A673 (cell line): Measurements from ENCODE around the gene ITPR2. TPM values are rescaled to one million over a fixed set of nuclear protein-coding genes. Genes with fewer than 3 reads are reported as not detected.

Experiments used
- BruUV-seq: library from RNA; stranded (reverse); fragments of 400-500 nt; replicated peaks from 2 replicates; lab custom pipeline; 2021; lab: Mats Ljungman, UMichigan
- CTCF ChIA-PET: fragments of 300-600 bp; sonication (Branson Sonifier 250); formaldehyde crosslinking; loops from one replicate; lab custom pipeline; 2022; ENCODE audit warnings: antibody characterized with exemption; lab: Charles Lee
- POLR2A ChIA-PET: fragments of 300-600 bp; sonication (Branson Sonifier 250); formaldehyde crosslinking; loops from one replicate; lab custom pipeline; 2022; ENCODE audit warnings: antibody characterized with exemption; ENCODE audit not compliant: low non-redundant PET; lab: Charles Lee
- DNase-seq: peaks from one replicate; pipeline ENCODE4 v3.0.0-alpha.2; 2015; ENCODE audit warnings: low spot score
- H3K27ac ChIP-seq: fragments of 200-600 bp; sonication (generic); 2 replicates; pipeline ENCODE4 v1.5.1; 2016; ENCODE audit warnings: mixed run types, low read depth, mild to moderate bottlenecking, mixed read lengths, antibody characterized with exemption, low read length; ENCODE audit not compliant: poor library complexity, severe bottlenecking
- H3K27me3 ChIP-seq: fragments of 200-600 bp; sonication (generic); replicated peaks from 2 replicates; pipeline ENCODE4 v1.6.1; 2017; ENCODE audit warnings: mixed run types, low read depth, mild to moderate bottlenecking, mixed read lengths, antibody characterized with exemption, low read length; ENCODE audit not compliant: insufficient read depth, poor library complexity
- H3K36me3 ChIP-seq: fragments of 200-600 bp; sonication (generic); 2 replicates; pipeline ENCODE4 v1.6.1; 2016; ENCODE audit warnings: mixed run types, mild to moderate bottlenecking, mixed read lengths, antibody characterized with exemption, low read length; ENCODE audit not compliant: insufficient read depth, poor library complexity, severe bottlenecking
- H3K4me1 ChIP-seq: fragments of 200-600 bp; sonication (generic); 2 replicates; pipeline ENCODE4 v1.6.1; 2017; ENCODE audit warnings: mixed run types, mild to moderate bottlenecking, mixed read lengths, antibody characterized with exemption, low read length; ENCODE audit not compliant: insufficient read depth, poor library complexity, severe bottlenecking
- H3K4me3 ChIP-seq: fragments of 200-600 bp; sonication (generic); 2 replicates; pipeline ENCODE4 v1.5.1; 2016; ENCODE audit warnings: low read depth, mixed run types, mild to moderate bottlenecking, mixed read lengths, low read length; ENCODE audit not compliant: poor library complexity, severe bottlenecking
- H3K9me3 ChIP-seq: fragments of 200-600 bp; sonication (generic); 2 replicates; pipeline ENCODE4 v1.6.1; 2016; ENCODE audit warnings: mixed run types, low read depth, mild to moderate bottlenecking, mixed read lengths, antibody characterized with exemption, low read length; ENCODE audit not compliant: poor library complexity, severe bottlenecking
- CTCF ChIP-seq: fragments of 300-800, 200-600 bp; sonication (generic); conservative IDR thresholded peaks from 2 replicates; pipeline ENCODE4 v1.5.1; 2017; ENCODE audit warnings: low read depth, mild to moderate bottlenecking, antibody characterized with exemption, low read length, moderate library complexity, mixed read lengths
- EZH2 ChIP-seq: fragments of 200-600 bp; sonication (generic); IDR thresholded peaks from 2 replicates; pipeline ENCODE4 v1.6.1; 2017; ENCODE audit warnings: borderline replicate concordance, low read depth, mild to moderate bottlenecking, mixed read lengths, antibody characterized with exemption, low read length; ENCODE audit not compliant: poor library complexity, severe bottlenecking
- intact Hi-C: fragments of 100-400 bp; cut with micrococcal nuclease; formaldehyde crosslinking; loops from one replicate; pipeline ENCODE4 v1.10.0; 2022; ENCODE audit not compliant: unreplicated experiment
- total RNA-seq: library from RNA; stranded (reverse); gene quantifications from 2 replicates; pipeline ENCODE4 v1.2.3, GENCODE V29; 2021

The ITPR2 gene
- total RNA-seq, 1 experiment from 2014 or later: 22.6 TPM

GRCh38 chr12:26631846-26632245 is 201.1 kb downstream of the ITPR2 start:
- Histone ChIP-seq H3K27me3 (no peaks in the 10 kb centered on the region), H3K27ac (no peak overlapping the region), H3K4me3 (no peak overlapping the region), H3K36me3 (no peaks in the 10 kb centered on the region), H3K4me1 (peaks cover 17% of the 10 kb centered on the region), H3K9me3 (no peaks in the 10 kb centered on the region)
- CTCF ChIA-PET: no interaction called here
- DNase-seq: no peak
- intact Hi-C loops: no loop called here
- no TSS peak for BruUV-seq
- POLR2A ChIA-PET: no interaction called here
- no peak for TF ChIP-seq CTCF
- TF ChIP-seq EZH2: no peak

GRCh38 chr12:26630546-26631027 is 202.4 kb downstream of the ITPR2 start:
- Histone ChIP-seq H3K27ac (no peak overlapping the region), H3K4me3 (no peak overlapping the region), H3K36me3 (no peaks in the 10 kb centered on the region), H3K4me1 (peaks cover 17% of the 10 kb centered on the region), H3K9me3 (no peaks in the 10 kb centered on the region), H3K27me3 (no peaks in the 10 kb centered on the region)
- intact Hi-C loops: no loop called here
- DNase-seq: peak; percentile 23
- ChIA-PET POLR2A (interaction anchor here (0.6 kb wide), 1 partner anchor 119 kb away, joined by 3 read pairs; no protein-coding TSS in a partner anchor), CTCF (interaction anchor here (1.5 kb wide), 1 partner anchor 16 kb away, joined by 6 read pairs; no protein-coding TSS in a partner anchor)
- no TSS peak for BruUV-seq
- TF ChIP-seq EZH2 (no peak), CTCF (no peak)

- TF ChIP-seq EZH2 (no peak), CTCF (peak; percentile 34)
- peak; percentile 12 for DNase-seq
- no peak overlapping the region for H3K4me3 ChIP-seq
- POLR2A ChIA-PET: interaction anchor here (0.5 to 0.6 kb wide), 2 partner anchors 49 to 118 kb away, joined by 3 to 8 read pairs; no protein-coding TSS in a partner anchor
- no peaks in the 10 kb centered on the region for H3K9me3 ChIP-seq
- peaks cover 17% of the 10 kb centered on the region for H3K4me1 ChIP-seq
- H3K27me3 ChIP-seq: no peaks in the 10 kb centered on the region
- no peaks in the 10 kb centered on the region for H3K36me3 ChIP-seq
- CTCF ChIA-PET: interaction anchor here (0.8 to 1.5 kb wide), 2 partner anchors 16 to 72 kb away, joined by 6 to 7 read pairs; no protein-coding TSS in a partner anchor
- intact Hi-C loops: no loop called here
- BruUV-seq: no TSS peak
- no peak overlapping the region for H3K27ac ChIP-seq
Measured at GRCh38 chr12:26629864-26630263, 203.1 kb downstream of the ITPR2 start.
